Mucosa of rectum (tissue), 2 donors: ENCODE data around the gene DGKD.

Experiments used
- H3K27ac ChIP-seq, 2 donors: one replicate each; pipeline ENCODE4 v1.7.0; 2013; ENCODE audit warnings: inconsistent platforms in 2 of 2, low read depth in 2 of 2, low read length in 2 of 2
- H3K27me3 ChIP-seq, 2 donors: one replicate each; pipeline ENCODE4 v1.7.0; 2013; ENCODE audit warnings: low read length in 2 of 2; ENCODE audit not compliant: control insufficient read depth in 2 of 2, insufficient read depth in 2 of 2
- H3K36me3 ChIP-seq, 2 donors: one replicate each; pipeline ENCODE4 v1.7.0; 2013; ENCODE audit warnings: low read length in 2 of 2; ENCODE audit not compliant: control insufficient read depth in 2 of 2, insufficient read depth in 2 of 2
- H3K4me1 ChIP-seq, 2 donors: one replicate each; pipeline ENCODE4 v1.7.0; 2013; ENCODE audit warnings: low read length in 2 of 2, mild to moderate bottlenecking in 1 of 2; ENCODE audit not compliant: control insufficient read depth in 2 of 2, insufficient read depth in 2 of 2
- H3K4me3 ChIP-seq, 2 donors: one replicate each; pipeline ENCODE4 v1.7.0; 2013; ENCODE audit warnings: low read length in 2 of 2
- H3K9ac ChIP-seq, 2 donors: one replicate each; pipeline ENCODE4 v1.7.0; 2013; ENCODE audit warnings: low read length in 2 of 2, low read depth in 1 of 2, mild to moderate bottlenecking in 1 of 2
- H3K9me3 ChIP-seq, 2 donors: one replicate each; pipeline ENCODE4 v1.7.0; 2013; ENCODE audit warnings: low read length in 2 of 2; ENCODE audit not compliant: control insufficient read depth in 2 of 2
- donor health status: healthy.
- donor health status: Normal muscosa, but diverticular disease.

The DGKD gene

GRCh38 chr2:233414273-233414654 is 60.0 kb downstream of the DGKD start:
- peaks cover 0 to 3% of the 10 kb centered on the region in 2 donors for H3K9me3 ChIP-seq
- H3K9ac ChIP-seq: peak overlapping the region in 1 of 2 donors; percentile 2
- H3K4me3 ChIP-seq: no peak overlapping the region
- peak overlapping the region; percentile 4 to 44 for H3K27ac ChIP-seq
- H3K4me1 ChIP-seq: peaks cover 20 to 50% of the 10 kb centered on the region in 2 donors
- no peaks in the 10 kb centered on the region for H3K27me3 ChIP-seq
- peaks cover 0 to 8% of the 10 kb centered on the region in 2 donors for H3K36me3 ChIP-seq

- Histone ChIP-seq H3K27ac (peak overlapping the region; percentile 50 to 59), H3K27me3 (no peaks in the 10 kb centered on the region), H3K4me3 (no peak overlapping the region), H3K9ac (no peak overlapping the region), H3K9me3 (peaks cover 0 to 3% of the 10 kb centered on the region in 2 donors), H3K4me1 (peaks cover 27 to 53% of the 10 kb centered on the region in 2 donors), H3K36me3 (peaks cover 0 to 8% of the 10 kb centered on the region in 2 donors)
Measured at GRCh38 chr2:233414777-233415570, 60.7 kb downstream of the DGKD start.

- no peak overlapping the region for H3K4me3 ChIP-seq
- no peaks in the 10 kb centered on the region for H3K27me3 ChIP-seq
- peaks cover 0 to 8% of the 10 kb centered on the region in 2 donors for H3K36me3 ChIP-seq
- peak overlapping the region; percentile 50 to 59 for H3K27ac ChIP-seq
- H3K9me3 ChIP-seq: peaks cover 0 to 3% of the 10 kb centered on the region in 2 donors
- peaks cover 37 to 57% of the 10 kb centered on the region in 2 donors for H3K4me1 ChIP-seq
- H3K9ac ChIP-seq: peak overlapping the region in 1 of 2 donors; percentile 45
Measured at GRCh38 chr2:233416199-233416598, 61.9 kb downstream of the DGKD start.

- H3K9me3 ChIP-seq: peaks cover 0 to 3% of the 10 kb centered on the region in 2 donors
- H3K4me1 ChIP-seq: peaks cover 42 to 62% of the 10 kb centered on the region in 2 donors
- peaks cover 0 to 8% of the 10 kb centered on the region in 2 donors for H3K36me3 ChIP-seq
- H3K9ac ChIP-seq: no peak overlapping the region
- H3K27ac ChIP-seq: peak overlapping the region; percentile 50 to 59
- H3K4me3 ChIP-seq: no peak overlapping the region
- H3K27me3 ChIP-seq: no peaks in the 10 kb centered on the region
Measured at GRCh38 chr2:233416706-233417105, 62.4 kb downstream of the DGKD start.

GRCh38 chr2:233417282-233417681 is 63.0 kb downstream of the DGKD start:
- Histone ChIP-seq H3K9ac (no peak overlapping the region), H3K36me3 (peaks cover 0 to 8% of the 10 kb centered on the region in 2 donors), H3K27me3 (no peaks in the 10 kb centered on the region), H3K4me1 (peaks cover 46 to 68% of the 10 kb centered on the region in 2 donors), H3K9me3 (peaks cover 0 to 3% of the 10 kb centered on the region in 2 donors), H3K4me3 (no peak overlapping the region), H3K27ac (no peak overlapping the region)

GRCh38 chr2:233418052-233418760 is 63.9 kb downstream of the DGKD start:
- Histone ChIP-seq H3K9ac (no peak overlapping the region), H3K4me3 (no peak overlapping the region), H3K9me3 (no peaks in the 10 kb centered on the region), H3K27me3 (no peaks in the 10 kb centered on the region), H3K27ac (peak overlapping the region; percentile 26 to 89), H3K36me3 (peaks cover 0 to 8% of the 10 kb centered on the region in 2 donors), H3K4me1 (peaks cover 50 to 70% of the 10 kb centered on the region in 2 donors)

GRCh38 chr2:233418761-233419546 is 64.7 kb downstream of the DGKD start:
- peak overlapping the region; percentile 43 to 89 for H3K27ac ChIP-seq
- peak overlapping the region in 1 of 2 donors; percentile 57 for H3K9ac ChIP-seq
- H3K9me3 ChIP-seq: no peaks in the 10 kb centered on the region
- peak overlapping the region; percentile 34 to 48 for H3K4me3 ChIP-seq
- peaks cover 55 to 73% of the 10 kb centered on the region in 2 donors for H3K4me1 ChIP-seq
- H3K36me3 ChIP-seq: peaks cover 0 to 8% of the 10 kb centered on the region in 2 donors
- H3K27me3 ChIP-seq: no peaks in the 10 kb centered on the region

GRCh38 chr2:233419602-233420391 is 65.5 kb downstream of the DGKD start:
- H3K9me3 ChIP-seq: no peaks in the 10 kb centered on the region
- peaks cover 54 to 73% of the 10 kb centered on the region in 2 donors for H3K4me1 ChIP-seq
- H3K9ac ChIP-seq: peak overlapping the region in 1 of 2 donors; percentile 57
- peak overlapping the region; percentile 34 to 48 for H3K4me3 ChIP-seq
- peaks cover 0 to 3% of the 10 kb centered on the region in 2 donors for H3K36me3 ChIP-seq
- H3K27ac ChIP-seq: peak overlapping the region; percentile 89 to 95
- H3K27me3 ChIP-seq: no peaks in the 10 kb centered on the region

- peaks cover 50 to 61% of the 10 kb centered on the region in 2 donors for H3K4me1 ChIP-seq
Measured at GRCh38 chr2:233421091-233421816, 67.0 kb downstream of the DGKD start.

More at GRCh38 chr2:233421091-233421816, 67.0 kb downstream of the DGKD start:
- Histone ChIP-seq H3K27me3 (no peaks in the 10 kb centered on the region), H3K9ac (peak overlapping the region; percentile 8 to 52), H3K27ac (peak overlapping the region; percentile 89 to 95), H3K9me3 (no peaks in the 10 kb centered on the region), H3K36me3 (peaks cover 0 to 2% of the 10 kb centered on the region in 2 donors), H3K4me3 (no peak overlapping the region)
